Esophagus squamous epithelium (tissue), 5 donors: ENCODE data around the gene MCUB. TPM values are rescaled to one million over a fixed set of nuclear protein-coding genes. Genes with fewer than 3 reads are reported as not detected.
A peak's percentile ranks its signal among the peaks of the same experiment; 100 is the strongest.

Experiments
- DNase-seq: peaks from one replicate; lab custom pipeline; 2025; lab: John Stamatoyannopoulos, UW
- H3K27ac ChIP-seq, 4 donors: fragments of 200-600 bp; sonication (generic); one replicate each; pipeline ENCODE4 v1.5.1; 2016 to 2019; ENCODE audit warnings: mild to moderate bottlenecking in 1 of 4
- H3K27me3 ChIP-seq, 4 donors: fragments of 200-600 bp; sonication (generic); 1 replicate in 3 of 4; 2 replicates in 1 of 4; pipeline versions ENCODE4 v1.5.1 to v1.6.0; 2017 to 2021; ENCODE audit warnings: antibody characterized with exemption in 1 of 4
- H3K36me3 ChIP-seq, 3 donors: fragments of 200-600 bp; sonication (generic); one replicate each; pipeline ENCODE4 v1.5.1; 2016 to 2019
- H3K4me1 ChIP-seq, 3 donors: fragments of 200-600 bp; sonication (generic); one replicate each; pipeline ENCODE4 v1.5.1; 2017 to 2019
- H3K4me3 ChIP-seq, 4 donors: fragments of 200-600 bp; sonication (generic); 1 replicate in 3 of 4; 2 replicates in 1 of 4; pipeline ENCODE4 v1.5.1; 2016 to 2019; ENCODE audit warnings: mild to moderate bottlenecking in 2 of 4, moderate library complexity in 1 of 4
- H3K9me3 ChIP-seq, 3 donors: fragments of 200-600 bp; sonication (generic); one replicate each; pipeline ENCODE4 v1.5.1; 2016 to 2019
- POLR2A ChIP-seq, 4 donors: fragments of 450-650 bp; IDR thresholded peaks; one replicate each; pipeline ENCODE4 v1.6.1; 2017; ENCODE audit warnings: antibody characterized with exemption in 4 of 4, mild to moderate bottlenecking in 4 of 4, moderate library complexity in 3 of 4
- WGBS, 2 donors: methylation state at CpG; one replicate each; pipeline ENCODE4 v1.1.5; 2018; 5-methylcytosine and 5-hydroxymethylcytosine counted together
- intact Hi-C: fragments of 100-400 bp; cut with DNase I; formaldehyde crosslinking; loops from one replicate; pipeline ENCODE4 v1.15.0; 2022
- total RNA-seq, 4 donors: library from RNA; depleted of rRNA; stranded (reverse); fragments of >200 nt; gene quantifications; one replicate each; pipeline ENCODE4 v1.1.0, GENCODE V29; 2016
- TF ChIP-seq, protein P1 (sequence below), 6 experiments: fragments of 450-650 bp in 4 of 6; fragments of 200-600 bp in 2 of 6; sonication (generic) in 2 of 6; IDR thresholded peaks; one replicate each; pipeline ENCODE4 v1.5.1; 2016 to 2019; ENCODE audit warnings: antibody characterized with exemption in 6 of 6, mild to moderate bottlenecking in 4 of 6, moderate library complexity in 4 of 6
- donor health status: DM: yes; HTN: yes; CAD: no.

Gene MCUB
- total RNA-seq, 4 donors from 2014 or later, result 18.7 to 34.5 (median 22.2) TPM

DNA sequence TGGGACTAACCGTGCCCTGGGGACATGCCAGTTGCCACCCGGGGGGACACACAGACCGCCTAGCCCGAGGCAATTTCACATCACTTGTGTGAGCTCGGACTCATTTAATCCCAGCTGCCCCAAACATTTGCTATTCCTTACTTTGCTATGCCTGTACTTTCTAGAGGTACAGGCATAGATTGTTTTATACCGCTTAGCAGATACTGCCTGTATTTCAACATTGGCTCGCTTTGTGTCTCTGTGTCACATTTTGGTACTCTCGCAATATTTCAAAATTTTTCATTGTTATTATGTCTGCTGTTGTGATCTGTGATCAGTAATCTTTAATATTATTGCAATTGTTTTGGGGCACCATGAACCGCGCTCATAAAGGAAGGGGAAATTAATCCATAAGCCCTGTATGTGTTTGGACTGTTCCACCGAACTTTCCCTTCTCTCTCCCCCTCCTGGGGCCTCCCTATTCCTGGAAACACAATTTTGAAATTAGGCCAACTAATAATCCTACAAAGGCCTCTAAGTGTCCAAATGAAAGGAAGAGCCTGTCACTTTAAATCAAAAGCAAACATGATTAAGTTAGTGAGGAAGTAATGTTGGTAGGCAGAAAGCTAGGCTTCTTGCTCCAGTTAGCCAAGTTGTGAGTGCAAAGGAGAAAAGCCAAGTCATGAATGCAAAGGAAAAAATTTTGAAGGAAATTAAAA, 143.8 kb downstream of the MCUB start:
- intact Hi-C loops, result loop anchor here (10.0 kb wide), 1 partner anchor 111 kb away; the partner anchor contains the start of gene GAR1

DNA sequence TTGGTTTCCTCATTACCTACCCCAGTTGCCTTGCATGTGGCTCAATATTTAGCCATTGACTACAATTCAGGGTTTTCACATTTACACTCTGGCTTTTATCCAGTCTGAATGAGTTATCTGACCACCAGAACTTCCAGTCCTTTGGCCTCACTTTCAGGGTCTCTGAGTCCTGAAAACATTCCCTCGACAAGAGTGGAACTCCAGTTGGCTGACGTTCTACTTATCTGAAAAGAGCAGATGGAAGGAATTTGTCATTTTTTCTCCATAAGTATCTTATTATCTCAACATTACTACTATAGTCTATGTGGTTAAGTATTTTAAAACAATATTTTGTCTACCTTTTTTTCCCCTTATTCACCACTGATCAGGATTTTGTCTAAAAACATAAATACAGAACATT, 148.4 kb downstream of the MCUB start:
- Histone ChIP-seq H3K4me1 (peaks cover 10 to 12% (median 10%) of the 10 kb centered on the region in 3 donors), H3K4me3 (no peak overlapping the region), H3K27me3 (no peaks in the 10 kb centered on the region), H3K27ac (no peak overlapping the region), H3K36me3 (peaks cover 0 to 57% (median under 1%) of the 10 kb centered on the region in 3 donors), H3K9me3 (no peaks in the 10 kb centered on the region)
- TF ChIP-seq POLR2A (IDR thresholded peaks at IDR 0.05), result no peak
- TF ChIP-seq, protein P1, sequence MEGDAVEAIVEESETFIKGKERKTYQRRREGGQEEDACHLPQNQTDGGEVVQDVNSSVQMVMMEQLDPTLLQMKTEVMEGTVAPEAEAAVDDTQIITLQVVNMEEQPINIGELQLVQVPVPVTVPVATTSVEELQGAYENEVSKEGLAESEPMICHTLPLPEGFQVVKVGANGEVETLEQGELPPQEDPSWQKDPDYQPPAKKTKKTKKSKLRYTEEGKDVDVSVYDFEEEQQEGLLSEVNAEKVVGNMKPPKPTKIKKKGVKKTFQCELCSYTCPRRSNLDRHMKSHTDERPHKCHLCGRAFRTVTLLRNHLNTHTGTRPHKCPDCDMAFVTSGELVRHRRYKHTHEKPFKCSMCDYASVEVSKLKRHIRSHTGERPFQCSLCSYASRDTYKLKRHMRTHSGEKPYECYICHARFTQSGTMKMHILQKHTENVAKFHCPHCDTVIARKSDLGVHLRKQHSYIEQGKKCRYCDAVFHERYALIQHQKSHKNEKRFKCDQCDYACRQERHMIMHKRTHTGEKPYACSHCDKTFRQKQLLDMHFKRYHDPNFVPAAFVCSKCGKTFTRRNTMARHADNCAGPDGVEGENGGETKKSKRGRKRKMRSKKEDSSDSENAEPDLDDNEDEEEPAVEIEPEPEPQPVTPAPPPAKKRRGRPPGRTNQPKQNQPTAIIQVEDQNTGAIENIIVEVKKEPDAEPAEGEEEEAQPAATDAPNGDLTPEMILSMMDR (IDR thresholded peaks at IDR 0.05), result no peak
- intact Hi-C loops, result loop anchor here (10.0 kb wide), 1 partner anchor 106 kb away; the partner anchor contains the start of gene GAR1
- WGBS, 2 donors, result 75 to 80% methylated on average over 2 of the region's 2 CpGs
- no peak for DNase-seq

More for the DNA sequence above, 143.8 kb downstream of the MCUB start:
- peaks cover 18 to 33% (median 19%) of the 10 kb centered on the region in 3 donors for H3K4me1 ChIP-seq
- no peaks in the 10 kb centered on the region for H3K27me3 ChIP-seq
- no peaks in the 10 kb centered on the region for H3K9me3 ChIP-seq
- peak overlapping the region; percentile 68 to 97 (median 78) for H3K4me3 ChIP-seq
- no peak for TF ChIP-seq POLR2A (IDR thresholded peaks at IDR 0.05)
- TF ChIP-seq, protein P1 (IDR thresholded peaks at IDR 0.05), result no peak
- peaks cover 0 to 15% (median 0%) of the 10 kb centered on the region in 3 donors for H3K36me3 ChIP-seq
- WGBS, 2 donors, result 6 to 7% methylated on average over 10 to 11 of the region's 11 CpGs
- DNase-seq, result no peak
- H3K27ac ChIP-seq, result peak overlapping the region; percentile 81 to 95 (median 91)

DNA sequence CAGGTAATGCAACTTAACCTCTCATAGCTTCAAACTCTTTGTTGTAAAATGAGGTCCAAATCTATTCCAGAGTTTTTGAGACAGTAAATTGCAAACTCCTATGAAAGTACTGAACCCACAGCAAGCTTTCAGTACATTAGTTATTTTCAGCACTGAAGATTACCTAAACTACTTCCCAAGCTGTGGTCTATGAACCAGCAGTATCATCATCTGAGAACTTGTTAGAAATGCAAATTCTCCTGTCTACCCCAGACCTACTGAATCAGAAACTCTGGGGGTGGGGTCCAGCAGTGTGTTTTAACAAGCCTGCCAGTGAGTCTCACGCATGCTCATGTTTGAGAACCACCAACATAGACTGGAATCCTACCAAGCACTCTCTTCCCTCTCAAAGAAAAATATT, 148.9 kb downstream of the MCUB start:
- DNase-seq, result no peak
- TF ChIP-seq, protein P1 (IDR thresholded peaks at IDR 0.05), result no peak
- TF ChIP-seq POLR2A (IDR thresholded peaks at IDR 0.05), result no peak
- Histone ChIP-seq H3K27me3 (no peaks in the 10 kb centered on the region), H3K36me3 (peaks cover 0 to 62% (median 3%) of the 10 kb centered on the region in 3 donors), H3K27ac (no peak overlapping the region), H3K9me3 (no peaks in the 10 kb centered on the region), H3K4me3 (no peak overlapping the region), H3K4me1 (peaks cover 5 to 7% (median 6%) of the 10 kb centered on the region in 3 donors)
- WGBS, 2 donors, result 67 to 100% methylated on average over 1 of the region's 1 CpG
- intact Hi-C loops, result loop anchor here (10.0 kb wide), 1 partner anchor 106 kb away; the partner anchor contains the start of gene GAR1

DNA sequence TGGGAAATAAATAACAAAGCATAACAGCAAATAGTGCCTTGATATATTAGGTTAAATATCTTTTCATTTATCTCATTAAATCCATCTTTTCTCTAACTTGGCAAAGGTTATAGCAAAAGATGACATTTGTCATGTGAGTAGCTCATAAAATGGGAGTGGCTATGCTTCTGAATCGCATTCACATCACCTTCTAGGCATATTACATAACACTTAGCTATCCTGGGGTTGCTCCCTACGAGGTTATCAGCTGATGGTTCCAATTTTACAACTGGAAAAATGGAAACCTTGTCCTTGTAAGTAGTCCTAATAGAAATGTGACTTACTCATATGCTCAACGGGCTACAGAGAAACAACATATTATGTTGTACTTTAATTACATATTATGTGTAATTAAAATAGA, 153.5 kb downstream of the MCUB start:
- Histone ChIP-seq H3K36me3 (peaks cover 0 to 85% (median 3%) of the 10 kb centered on the region in 3 donors), H3K27me3 (no peaks in the 10 kb centered on the region), H3K9me3 (no peaks in the 10 kb centered on the region), H3K4me1 (no peaks in the 10 kb centered on the region), H3K4me3 (no peak overlapping the region), H3K27ac (no peak overlapping the region)
- TF ChIP-seq, protein P1 (IDR thresholded peaks at IDR 0.05), result no peak
- TF ChIP-seq POLR2A (IDR thresholded peaks at IDR 0.05), result no peak
- intact Hi-C loops, result no loop called here
- WGBS, 2 donors, result 68 to 77% methylated on average over 3 of the region's 3 CpGs
- no peak for DNase-seq

DNA sequence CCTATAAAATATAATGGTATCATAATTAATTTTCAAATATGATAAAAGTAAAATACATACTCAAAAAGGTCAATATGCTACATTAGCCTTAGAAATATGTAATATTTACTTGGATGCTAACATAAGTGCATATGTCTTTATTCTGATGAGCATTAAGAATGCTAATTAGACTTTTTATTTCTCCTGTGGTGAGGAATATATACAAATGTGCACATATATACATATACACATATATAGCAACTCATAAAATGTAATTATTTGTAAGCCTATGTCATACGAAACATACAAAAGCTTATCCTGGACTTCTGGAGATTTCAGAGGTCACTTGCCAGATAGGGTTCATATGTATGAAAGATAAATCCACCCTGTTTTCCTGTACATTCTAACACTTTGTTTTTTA, 158.7 kb downstream of the MCUB start:
- peaks cover 0 to 46% (median 0%) of the 10 kb centered on the region in 3 donors for H3K36me3 ChIP-seq
- WGBS, 2 donors, result 92 to 96% methylated on average over 1 of the region's 1 CpG
- no peaks in the 10 kb centered on the region for H3K27me3 ChIP-seq
- H3K4me1 ChIP-seq, result no peaks in the 10 kb centered on the region
- TF ChIP-seq, protein P1 (IDR thresholded peaks at IDR 0.05), result no peak
- no peak for TF ChIP-seq POLR2A (IDR thresholded peaks at IDR 0.05)
- intact Hi-C loops, result no loop called here
- DNase-seq, result no peak
- H3K9me3 ChIP-seq, result no peaks in the 10 kb centered on the region
- H3K4me3 ChIP-seq, result no peak overlapping the region
- no peak overlapping the region for H3K27ac ChIP-seq
